Peyer's patch (tissue), 4 donors: Measurements from ENCODE around the gene ENOX2.

ENCODE experiments used
- CTCF ChIP-seq, 6 experiments: fragments of 450-650 bp in 4 of 6; fragments of 200-600 bp in 2 of 6; sonication (generic) in 1 of 6; IDR thresholded peaks; one replicate each; pipeline ENCODE4 v1.5.1; 2017 to 2019; ENCODE audit warnings: antibody characterized with exemption in 6 of 6, mild to moderate bottlenecking in 3 of 6, moderate library complexity in 1 of 6
- POLR2A ChIP-seq, 2 donors: fragments of 450-650 bp; IDR thresholded peaks; one replicate each; pipeline ENCODE4 v1.5.1; 2017; ENCODE audit warnings: antibody characterized with exemption in 2 of 2, mild to moderate bottlenecking in 2 of 2, moderate library complexity in 2 of 2

GRCh38 chrX:130714665-130715064, 188.3 kb downstream of the ENOX2 start:
- TF ChIP-seq POLR2A (IDR thresholded peaks at IDR 0.05) (no peak), CTCF (IDR thresholded peaks at IDR 0.05) (no peak)
